HG02759 (cell line): Measurements from ENCODE around the gene GPR75.

Experiments used
- ATAC-seq: cut with Tn5 transposase; IDR thresholded peaks from one replicate; pipeline ENCODE4 v1.9.1; 2021; ENCODE audit warnings: mild to moderate bottlenecking, moderate library complexity; ENCODE audit not compliant: unreplicated experiment

GPR75 gene

GRCh38 chr2:53811601-53812000 lies 48.2 kb downstream of the GPR75 start:
- no peak for ATAC-seq
